CD14-positive monocyte (primary cell): ENCODE data around the gene TRAF5. TPM values are rescaled to one million over a fixed set of nuclear protein-coding genes. Genes with fewer than 3 reads are reported as not detected.

Experiments used
- DNase-seq, 3 donors: peaks; one replicate each; pipeline ENCODE4 v3.0.0-alpha.2; 2011 to 2022
- H2AFZ ChIP-seq: 2 replicates; pipeline ENCODE4 v1.6.0; 2012; ENCODE audit warnings: mild to moderate bottlenecking, low read depth, low read length, inconsistent platforms; ENCODE audit not compliant: insufficient read depth, poor library complexity, severe bottlenecking
- H3K27ac ChIP-seq, 2 donors: 1 replicate in 1 of 2; 2 replicates in 1 of 2; pipeline ENCODE4 v1.5.1; 2012 to 2013; ENCODE audit warnings: low read length in 2 of 2, control low read depth in 1 of 2, inconsistent platforms in 1 of 2, low read depth in 1 of 2, mild to moderate bottlenecking in 1 of 2
- H3K27me3 ChIP-seq, 2 donors: one replicate each; pipeline versions ENCODE4 v1.6.0 to v1.6.1; 2011 to 2013; ENCODE audit warnings: low read length in 2 of 2; ENCODE audit not compliant: control insufficient read depth in 2 of 2, insufficient read depth in 2 of 2
- H3K36me3 ChIP-seq, 2 donors: replicated peaks in 1 of 2; 1 replicate in 1 of 2; 2 replicates in 1 of 2; pipeline versions ENCODE4 v1.5.1 to v1.6.1; 2012 to 2013; ENCODE audit warnings: low read length in 2 of 2, control low read depth in 1 of 2, inconsistent platforms in 1 of 2, mild to moderate bottlenecking in 1 of 2; ENCODE audit not compliant: insufficient read depth in 2 of 2, control insufficient read depth in 1 of 2
- H3K4me1 ChIP-seq, 2 donors: 1 replicate in 1 of 2; 2 replicates in 1 of 2; pipeline versions ENCODE4 v1.5.1 to v1.6.1; 2012 to 2013; ENCODE audit warnings: low read length in 2 of 2, control low read depth in 1 of 2, inconsistent platforms in 1 of 2, mild to moderate bottlenecking in 1 of 2, moderate library complexity in 1 of 2; ENCODE audit not compliant: insufficient read depth in 2 of 2, control insufficient read depth in 1 of 2
- H3K4me2 ChIP-seq: replicated peaks from 2 replicates; pipeline ENCODE3; 2012; ENCODE audit warnings: low read length, moderate library complexity, mild to moderate bottlenecking; ENCODE audit not compliant: poor library complexity, severe bottlenecking; ENCODE audit errors: extremely low read depth
- H3K4me3 ChIP-seq, 3 experiments: fragments of 200-600 bp in 1 of 3; sonication (generic) in 1 of 3; replicated peaks in 1 of 3; 1 replicate in 2 of 3; 2 replicates in 1 of 3; pipeline ENCODE4 v1.5.1; 2011 to 2013; ENCODE audit warnings: low read length in 3 of 3, mild to moderate bottlenecking in 3 of 3, control low read depth in 2 of 3, low read depth in 2 of 3, inconsistent platforms in 1 of 3, moderate library complexity in 1 of 3
- H3K79me2 ChIP-seq: 2 replicates; pipeline ENCODE4 v1.6.0; 2012; ENCODE audit warnings: mild to moderate bottlenecking, control low read depth, inconsistent platforms, low read length, moderate library complexity; ENCODE audit not compliant: insufficient read depth
- H3K9ac ChIP-seq: 2 replicates; pipeline ENCODE4 v1.6.0; 2017; ENCODE audit warnings: low read length, mild to moderate bottlenecking; ENCODE audit not compliant: insufficient read depth, poor library complexity, severe bottlenecking
- H3K9me3 ChIP-seq, 2 donors: replicated peaks in 1 of 2; 1 replicate in 1 of 2; 2 replicates in 1 of 2; pipeline versions ENCODE4 v1.5.1 to v1.6.1; 2012 to 2013; ENCODE audit warnings: low read length in 2 of 2, control low read depth in 1 of 2; ENCODE audit not compliant: control insufficient read depth in 1 of 2, insufficient read depth in 1 of 2
- H4K20me1 ChIP-seq: 2 replicates; pipeline ENCODE4 v1.6.0; 2012; ENCODE audit warnings: mild to moderate bottlenecking, low read length, control low read depth, moderate library complexity; ENCODE audit not compliant: insufficient read depth
- H3K27ac Mint-ChIP-seq, 7 donors: one replicate each; pipeline ENCODE4 v1.8.0; 2020; ENCODE audit warnings: mild to moderate bottlenecking in 7 of 7, mixed read lengths in 7 of 7, moderate library complexity in 6 of 7, inconsistent platforms in 2 of 7
- H3K27me3 Mint-ChIP-seq, 3 donors: one replicate each; pipeline ENCODE4 v1.8.0; 2021 to 2022; ENCODE audit warnings: low read depth in 3 of 3, mild to moderate bottlenecking in 3 of 3, mixed read lengths in 3 of 3, moderate library complexity in 3 of 3, inconsistent platforms in 1 of 3
- H3K36me3 Mint-ChIP-seq, 2 donors: one replicate each; pipeline ENCODE4 v1.8.0; 2020; ENCODE audit warnings: mixed read lengths in 2 of 2, inconsistent platforms in 1 of 2, mild to moderate bottlenecking in 1 of 2
- H3K4me1 Mint-ChIP-seq: one replicate; pipeline ENCODE4 v1.8.0; 2020; ENCODE audit warnings: mild to moderate bottlenecking, mixed read lengths
- H3K4me3 Mint-ChIP-seq, 2 donors: one replicate each; pipeline ENCODE4 v1.8.0; 2020; ENCODE audit warnings: mild to moderate bottlenecking in 2 of 2, mixed read lengths in 2 of 2, moderate library complexity in 1 of 2
- H3K9me3 Mint-ChIP-seq, 7 donors: one replicate each; pipeline ENCODE4 v1.8.0; 2020 to 2022; ENCODE audit warnings: mixed read lengths in 7 of 7, mild to moderate bottlenecking in 6 of 7, moderate library complexity in 6 of 7, inconsistent platforms in 2 of 7
- WGBS: methylation state at CpG from one replicate; pipeline ENCODE4 v1.1.5; 2013; ENCODE audit warnings: missing lambda C conversion rate; ENCODE audit not compliant: insufficient coverage; 5-methylcytosine and 5-hydroxymethylcytosine counted together
- intact Hi-C, 2 donors: fragments of 100-400 bp; cut with micrococcal nuclease; formaldehyde crosslinking; loops; one replicate each; pipeline versions ENCODE4 v1.15.0 to v1.15.1; 2023
- polyA plus RNA-seq, 3 donors: library from polyadenylated mRNA; depleted of rRNA in 1 of 3; unstranded in 2 of 3; stranded (reverse) in 1 of 3; fragments of 300-500 nt in 2 of 3; fragments of >200 nt in 1 of 3; fragmentation: Illumina TruSeq in 2 of 3; gene quantifications; 1 replicate in 2 of 3; 2 replicates in 1 of 3; pipeline ENCODE4 v1.2.3, GENCODE V29; 2012 to 2021
- TF ChIP-seq, protein P1 (sequence below): fragments of 200-600 bp; IDR thresholded peaks from one replicate; pipeline ENCODE4 v1.8.0; 2022; ENCODE audit warnings: antibody characterized with exemption, mild to moderate bottlenecking

Gene TRAF5
- polyA plus RNA-seq, 3 donors: 1.0 to 3.8 (median 1.6) TPM

GRCh38 chr1:211282023-211282373 lies 44.6 kb upstream of the TRAF5 start:
- H3K27me3 Mint-ChIP-seq: peaks cover 0 to 2% (median 0%) of the 10 kb centered on the region in 3 donors
- H3K4me1 Mint-ChIP-seq: no peaks in the 10 kb centered on the region
- intact Hi-C loops: no loop called here
- Histone ChIP-seq H3K36me3 (peaks cover 79 to 90% of the 10 kb centered on the region in 2 donors), H3K4me1 (no peaks in the 10 kb centered on the region), H3K27ac (no peak overlapping the region), H3K9me3 (no peaks in the 10 kb centered on the region), H2AFZ (no peak overlapping the region), H3K79me2 (peaks cover 5% of the 10 kb centered on the region), H3K9ac (no peak overlapping the region), H4K20me1 (peaks cover 16% of the 10 kb centered on the region), H3K27me3 (no peaks in the 10 kb centered on the region), H3K4me3 (no peak overlapping the region), H3K4me2 (no peak overlapping the region)
- H3K36me3 Mint-ChIP-seq: peaks cover 42 to 51% of the 10 kb centered on the region in 2 donors
- no peak for DNase-seq
- no peak overlapping the region for H3K4me3 Mint-ChIP-seq
- H3K27ac Mint-ChIP-seq: no peak overlapping the region
- TF ChIP-seq, protein P1, sequence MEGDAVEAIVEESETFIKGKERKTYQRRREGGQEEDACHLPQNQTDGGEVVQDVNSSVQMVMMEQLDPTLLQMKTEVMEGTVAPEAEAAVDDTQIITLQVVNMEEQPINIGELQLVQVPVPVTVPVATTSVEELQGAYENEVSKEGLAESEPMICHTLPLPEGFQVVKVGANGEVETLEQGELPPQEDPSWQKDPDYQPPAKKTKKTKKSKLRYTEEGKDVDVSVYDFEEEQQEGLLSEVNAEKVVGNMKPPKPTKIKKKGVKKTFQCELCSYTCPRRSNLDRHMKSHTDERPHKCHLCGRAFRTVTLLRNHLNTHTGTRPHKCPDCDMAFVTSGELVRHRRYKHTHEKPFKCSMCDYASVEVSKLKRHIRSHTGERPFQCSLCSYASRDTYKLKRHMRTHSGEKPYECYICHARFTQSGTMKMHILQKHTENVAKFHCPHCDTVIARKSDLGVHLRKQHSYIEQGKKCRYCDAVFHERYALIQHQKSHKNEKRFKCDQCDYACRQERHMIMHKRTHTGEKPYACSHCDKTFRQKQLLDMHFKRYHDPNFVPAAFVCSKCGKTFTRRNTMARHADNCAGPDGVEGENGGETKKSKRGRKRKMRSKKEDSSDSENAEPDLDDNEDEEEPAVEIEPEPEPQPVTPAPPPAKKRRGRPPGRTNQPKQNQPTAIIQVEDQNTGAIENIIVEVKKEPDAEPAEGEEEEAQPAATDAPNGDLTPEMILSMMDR: no peak
- H3K9me3 Mint-ChIP-seq: no peaks in the 10 kb centered on the region

- Histone ChIP-seq H3K4me3 (no peak overlapping the region), H3K4me2 (no peak overlapping the region), H3K9me3 (no peaks in the 10 kb centered on the region), H3K9ac (no peak overlapping the region), H2AFZ (no peak overlapping the region), H4K20me1 (peaks cover 25% of the 10 kb centered on the region), H3K36me3 (peaks cover 70 to 85% of the 10 kb centered on the region in 2 donors), H3K27me3 (no peaks in the 10 kb centered on the region), H3K27ac (no peak overlapping the region), H3K4me1 (no peaks in the 10 kb centered on the region), H3K79me2 (peaks cover 5% of the 10 kb centered on the region)
- no peaks in the 10 kb centered on the region for H3K9me3 Mint-ChIP-seq
- peaks cover 49 to 65% of the 10 kb centered on the region in 2 donors for H3K36me3 Mint-ChIP-seq
- DNase-seq: no peak
- WGBS: 96% methylated on average over 4 of the region's 4 CpGs
- no peaks in the 10 kb centered on the region for H3K4me1 Mint-ChIP-seq
- peaks cover 0 to 2% (median 0%) of the 10 kb centered on the region in 3 donors for H3K27me3 Mint-ChIP-seq
- TF ChIP-seq, protein P1: no peak
- H3K4me3 Mint-ChIP-seq: no peak overlapping the region
- intact Hi-C loops: no loop called here
- no peak overlapping the region for H3K27ac Mint-ChIP-seq
Observed at GRCh38 chr1:211285196-211285595, 41.4 kb upstream of the TRAF5 start.
